ENCODE results near the gene GUCY2C. TPM values are rescaled to one million over a fixed set of nuclear protein-coding genes. Genes with fewer than 3 reads are reported as not detected.

The GUCY2C gene
- polyA plus RNA-seq, 1 experiment = not detected

DNA sequence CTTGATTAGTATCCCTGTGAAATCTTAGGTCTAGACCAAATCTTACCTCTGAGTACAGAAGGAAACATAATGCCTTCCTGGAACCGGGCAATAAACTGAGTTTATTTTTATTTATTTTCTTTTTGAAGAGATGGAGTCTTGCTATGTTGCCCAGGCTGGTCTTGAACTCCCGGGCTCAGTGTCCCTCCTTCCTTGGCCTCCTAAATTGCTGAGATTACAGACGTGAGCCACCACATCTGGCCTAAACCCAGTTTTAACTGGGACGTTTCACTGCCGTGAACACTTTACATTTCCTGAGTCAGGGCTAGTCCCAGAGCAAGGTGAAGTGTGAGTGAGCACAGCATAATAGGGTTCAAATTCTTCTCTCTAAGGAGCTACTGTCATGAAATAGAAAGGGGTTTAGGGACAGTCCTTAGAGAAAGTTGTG lies 671 bp downstream of the GUCY2C start:
- no peak overlapping the region for H3K4me3 ChIP-seq (ENCODE audit: low read depth, low read length)
- no peak for DNase-seq (ENCODE audit: low read depth, low spot score)
- ChIA-PET CTCF (no interaction called here), POLR2A (no interaction called here)
- no peak overlapping the region for H3K27ac ChIP-seq (ENCODE audit: low read depth, low read length)
- TF ChIP-seq, protein P1, sequence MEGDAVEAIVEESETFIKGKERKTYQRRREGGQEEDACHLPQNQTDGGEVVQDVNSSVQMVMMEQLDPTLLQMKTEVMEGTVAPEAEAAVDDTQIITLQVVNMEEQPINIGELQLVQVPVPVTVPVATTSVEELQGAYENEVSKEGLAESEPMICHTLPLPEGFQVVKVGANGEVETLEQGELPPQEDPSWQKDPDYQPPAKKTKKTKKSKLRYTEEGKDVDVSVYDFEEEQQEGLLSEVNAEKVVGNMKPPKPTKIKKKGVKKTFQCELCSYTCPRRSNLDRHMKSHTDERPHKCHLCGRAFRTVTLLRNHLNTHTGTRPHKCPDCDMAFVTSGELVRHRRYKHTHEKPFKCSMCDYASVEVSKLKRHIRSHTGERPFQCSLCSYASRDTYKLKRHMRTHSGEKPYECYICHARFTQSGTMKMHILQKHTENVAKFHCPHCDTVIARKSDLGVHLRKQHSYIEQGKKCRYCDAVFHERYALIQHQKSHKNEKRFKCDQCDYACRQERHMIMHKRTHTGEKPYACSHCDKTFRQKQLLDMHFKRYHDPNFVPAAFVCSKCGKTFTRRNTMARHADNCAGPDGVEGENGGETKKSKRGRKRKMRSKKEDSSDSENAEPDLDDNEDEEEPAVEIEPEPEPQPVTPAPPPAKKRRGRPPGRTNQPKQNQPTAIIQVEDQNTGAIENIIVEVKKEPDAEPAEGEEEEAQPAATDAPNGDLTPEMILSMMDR (IDR thresholded peaks at IDR 0.05; ENCODE audit: low read depth, low read length) = no peak
- no peaks in the 10 kb centered on the region for H3K27me3 ChIP-seq (ENCODE audit: control insufficient read depth, insufficient read depth, low read length)
- H3K9me3 ChIP-seq (ENCODE audit: control insufficient read depth, insufficient read depth, low read length) = no peaks in the 10 kb centered on the region

DNA sequence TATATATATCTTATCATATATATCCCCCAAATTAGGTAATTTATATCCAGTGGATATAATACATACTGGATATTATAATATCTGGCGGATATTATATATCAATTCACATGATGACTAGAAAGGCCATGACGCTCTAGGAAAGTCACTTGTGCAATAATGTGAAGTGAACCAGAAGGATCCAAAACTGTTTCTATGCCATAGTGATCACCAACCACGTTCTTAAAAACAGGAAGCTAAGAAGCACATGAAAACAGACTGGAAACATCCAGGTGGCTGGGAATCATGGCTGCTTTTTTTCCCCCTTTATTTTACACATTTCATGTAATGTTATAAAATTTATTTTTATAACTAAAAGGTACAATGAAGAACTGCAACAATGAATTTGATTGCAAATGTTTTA lies 1.4 kb downstream of the GUCY2C start:
- Histone ChIP-seq H3K27me3 (ENCODE audit: control insufficient read depth, insufficient read depth, low read length) (no peaks in the 10 kb centered on the region), H3K27ac (ENCODE audit: low read depth, low read length) (no peak overlapping the region), H3K4me3 (ENCODE audit: low read depth, low read length) (no peak overlapping the region), H3K9me3 (ENCODE audit: control insufficient read depth, insufficient read depth, low read length) (no peaks in the 10 kb centered on the region)
- ChIA-PET CTCF (no interaction called here), POLR2A (no interaction called here)
- no peak for DNase-seq (ENCODE audit: low read depth, low spot score)
- TF ChIP-seq, protein P1 (IDR thresholded peaks at IDR 0.05; ENCODE audit: low read depth, low read length) = no peak

DNA sequence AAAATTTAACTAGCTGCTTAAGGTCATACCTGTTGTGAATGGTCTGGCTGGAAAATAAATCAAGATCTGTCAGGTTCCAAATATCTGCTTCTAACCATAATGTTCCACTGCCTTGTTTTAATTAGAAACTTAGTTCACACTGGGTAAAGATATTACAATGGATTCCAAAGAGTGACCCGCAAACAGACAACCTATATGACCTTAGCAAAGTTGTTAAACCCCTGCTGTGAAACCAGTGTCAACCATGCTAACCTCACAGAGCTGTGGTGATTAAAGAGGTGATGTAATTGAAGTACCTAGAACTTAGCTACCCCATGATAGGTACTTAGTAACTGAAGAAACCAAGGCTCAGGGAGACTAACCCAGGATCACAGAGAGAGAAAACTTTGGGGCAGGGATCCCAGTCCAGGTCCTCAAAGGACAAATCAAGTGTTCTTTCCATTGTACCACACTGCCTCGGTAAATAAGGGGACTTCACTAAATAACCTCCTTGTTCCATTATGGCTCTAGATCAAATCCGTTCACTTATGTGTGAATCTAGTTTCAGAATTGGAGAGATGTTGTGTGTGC lies 2.2 kb downstream of the GUCY2C start:
- CTCF ChIA-PET = no interaction called here
- no peak overlapping the region for H3K27ac ChIP-seq (ENCODE audit: low read depth, low read length)
- H3K27me3 ChIP-seq (ENCODE audit: control insufficient read depth, insufficient read depth, low read length) = no peaks in the 10 kb centered on the region
- DNase-seq (ENCODE audit: low read depth, low spot score) = no peak
- no peaks in the 10 kb centered on the region for H3K9me3 ChIP-seq (ENCODE audit: control insufficient read depth, insufficient read depth, low read length)
- TF ChIP-seq, protein P1 (IDR thresholded peaks at IDR 0.05; ENCODE audit: low read depth, low read length) = no peak
- no peak overlapping the region for H3K4me3 ChIP-seq (ENCODE audit: low read depth, low read length)
- POLR2A ChIA-PET = no interaction called here

DNA sequence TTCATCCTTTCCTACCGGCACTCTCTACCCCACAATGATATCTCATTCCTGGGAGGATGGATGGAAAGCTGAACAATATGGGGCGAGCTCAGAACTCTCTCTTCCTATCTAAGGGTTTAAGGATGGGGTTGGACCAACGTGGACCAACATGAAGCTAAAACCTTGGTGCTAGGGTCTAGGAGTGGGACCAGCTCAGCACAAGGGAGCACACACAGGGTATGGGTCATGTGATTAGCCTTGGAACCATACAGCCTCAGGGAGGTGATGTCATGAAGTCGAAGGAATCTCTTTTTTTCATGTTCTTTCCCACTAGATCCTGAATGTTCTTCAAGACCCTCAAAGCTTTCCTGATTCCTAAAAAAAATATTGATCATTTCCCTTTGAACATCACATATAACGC lies 3.3 kb downstream of the GUCY2C start:
- no peak overlapping the region for H3K27ac ChIP-seq (ENCODE audit: low read depth, low read length)
- no peaks in the 10 kb centered on the region for H3K9me3 ChIP-seq (ENCODE audit: control insufficient read depth, insufficient read depth, low read length)
- POLR2A ChIA-PET = no interaction called here
- DNase-seq (ENCODE audit: low read depth, low spot score) = no peak
- TF ChIP-seq, protein P1 (IDR thresholded peaks at IDR 0.05; ENCODE audit: low read depth, low read length) = no peak
- no peak overlapping the region for H3K4me3 ChIP-seq (ENCODE audit: low read depth, low read length)
- H3K27me3 ChIP-seq (ENCODE audit: control insufficient read depth, insufficient read depth, low read length) = no peaks in the 10 kb centered on the region
- CTCF ChIA-PET = interaction anchor here (1.0 kb wide), 1 partner anchor 456 kb away, joined by 4 read pairs; no protein-coding TSS in a partner anchor

DNA sequence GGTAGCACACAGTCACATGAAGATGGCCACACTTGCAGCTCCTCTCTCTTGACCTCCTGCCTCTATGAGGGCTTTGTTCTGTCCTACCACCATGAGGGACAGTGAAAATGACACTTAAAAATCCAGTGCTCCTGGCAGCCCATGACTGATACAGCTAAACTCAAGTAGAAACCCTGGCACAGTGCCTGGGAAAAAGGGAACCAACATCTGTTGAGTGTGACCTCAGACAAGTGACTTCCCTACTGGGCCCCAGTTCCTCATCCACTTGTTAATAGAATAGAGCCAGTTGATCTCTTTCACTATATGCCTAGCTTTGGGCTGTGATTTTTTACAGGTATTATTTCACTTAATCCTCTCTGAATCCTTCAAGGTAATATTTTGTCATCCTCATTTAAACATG lies 4.8 kb downstream of the GUCY2C start:
- Histone ChIP-seq H3K9me3 (ENCODE audit: control insufficient read depth, insufficient read depth, low read length) (no peaks in the 10 kb centered on the region), H3K27ac (ENCODE audit: low read depth, low read length) (no peak overlapping the region), H3K27me3 (ENCODE audit: control insufficient read depth, insufficient read depth, low read length) (no peaks in the 10 kb centered on the region), H3K4me3 (ENCODE audit: low read depth, low read length) (no peak overlapping the region)
- TF ChIP-seq, protein P1 (IDR thresholded peaks at IDR 0.05; ENCODE audit: low read depth, low read length) = no peak
- DNase-seq (ENCODE audit: low read depth, low spot score) = no peak
- ChIA-PET CTCF (interaction anchor here (1.4 kb wide), 1 partner anchor 454 kb away, joined by 3 read pairs; no protein-coding TSS in a partner anchor), POLR2A (no interaction called here)
